Left cardiac atrium (tissue), 4 donors: ENCODE results near the gene MRPS34. TPM values are rescaled to one million over a fixed set of nuclear protein-coding genes. Genes with fewer than 3 reads are reported as not detected.

Source experiments
- ATAC-seq, 2 donors: fragments of 200-7000 bp; cut with Tn5 transposase; one replicate each; pipeline ENCODE4 v1.9.1; 2020; ENCODE audit warnings: mild to moderate bottlenecking in 2 of 2, moderate library complexity in 2 of 2
- DNase-seq: peaks from one replicate; pipeline ENCODE4 v3.0.0-alpha.2; 2020
- intact Hi-C, 2 donors: fragments of 100-400 bp; cut with DNase I; formaldehyde crosslinking; loops; one replicate each; pipeline versions ENCODE4 v1.14.1 to v1.15.1; 2022 to 2023
- total RNA-seq, 2 donors: library from RNA; stranded (reverse); fragmentation: NEBNext Ultra II Directional; extraction: Animal tissue kit (Norgen Biotek cat#: 25700); gene quantifications; one replicate each; pipeline ENCODE4 v1.2.1, GENCODE V29; 2021
- donor health status: DM: no; HTN: yes; CAD: no.
- donor health status: DM: no; HTN: yes; CAD: no; lungs with severe emphysema.
- donor health status: DM: yes; HTN: yes; CAD: no.
- donor health status: Dilated cardiomyopathy.

MRPS34 gene
- total RNA-seq, 2 donors from 2014 or later: 57.0 to 69.2 TPM

DNA sequence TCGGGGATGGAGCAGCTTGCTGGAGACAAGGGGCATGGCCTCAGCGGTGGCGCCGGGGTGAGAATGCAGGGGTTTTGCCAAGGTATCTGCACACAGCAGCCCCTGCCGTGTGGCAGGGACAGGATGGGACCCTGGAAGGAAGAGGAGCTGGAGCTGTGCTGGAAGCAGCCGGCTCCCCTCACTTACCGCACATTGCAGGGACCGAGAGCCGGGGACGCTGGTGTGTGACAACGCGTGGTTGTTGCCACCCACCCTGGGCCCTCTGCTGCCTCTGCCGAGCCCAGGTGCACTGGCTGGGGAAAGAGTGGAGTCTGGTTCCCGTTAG, 12.9 kb upstream of the MRPS34 start:
- ATAC-seq (no peak), DNase-seq (peak; percentile 7)
- intact Hi-C loops: no loop called here

DNA sequence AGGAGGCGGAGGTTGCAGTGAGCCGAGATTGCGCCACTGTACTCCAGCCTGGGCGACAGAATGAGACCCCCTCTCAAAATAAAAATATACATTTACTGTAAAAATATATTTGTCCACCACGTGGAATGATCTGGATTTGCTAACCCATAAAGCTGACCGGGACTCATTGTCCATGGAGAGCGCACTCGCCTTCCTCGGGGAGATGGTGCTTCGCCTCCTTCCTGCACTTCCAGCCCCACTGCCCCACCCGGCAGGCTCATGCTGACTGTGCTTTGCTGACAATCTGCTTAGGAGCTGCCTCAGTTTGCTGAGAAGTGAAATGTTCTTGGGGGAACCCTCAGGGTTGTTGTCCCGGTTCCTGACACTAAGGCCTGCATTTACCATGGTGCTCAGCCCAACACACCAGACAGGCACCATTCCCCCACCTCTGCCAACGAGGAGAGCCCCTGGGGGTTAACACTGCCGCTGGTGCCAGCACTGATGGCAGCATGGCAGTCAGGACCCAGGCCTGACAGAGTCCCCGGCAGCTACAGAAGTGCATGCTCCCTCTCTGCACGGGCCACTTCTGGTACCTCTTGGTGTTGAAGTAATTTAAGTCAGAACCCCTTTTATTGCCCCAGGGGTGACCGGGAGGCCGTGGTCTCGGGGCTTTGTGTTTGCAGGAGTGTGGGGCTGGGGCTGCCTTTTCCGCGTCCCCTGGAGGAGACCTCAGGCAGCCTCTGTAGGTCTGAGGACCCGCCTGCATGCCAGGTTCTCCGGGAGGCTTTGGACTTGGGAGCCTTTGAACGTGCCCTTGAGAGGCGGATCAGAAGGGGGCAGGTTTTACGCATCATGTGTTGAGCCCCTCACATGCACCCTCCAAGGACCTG, 12.3 kb upstream of the MRPS34 start:
- DNase-seq: peak; percentile 13
- ATAC-seq: no peak
- intact Hi-C loops: no loop called here

DNA sequence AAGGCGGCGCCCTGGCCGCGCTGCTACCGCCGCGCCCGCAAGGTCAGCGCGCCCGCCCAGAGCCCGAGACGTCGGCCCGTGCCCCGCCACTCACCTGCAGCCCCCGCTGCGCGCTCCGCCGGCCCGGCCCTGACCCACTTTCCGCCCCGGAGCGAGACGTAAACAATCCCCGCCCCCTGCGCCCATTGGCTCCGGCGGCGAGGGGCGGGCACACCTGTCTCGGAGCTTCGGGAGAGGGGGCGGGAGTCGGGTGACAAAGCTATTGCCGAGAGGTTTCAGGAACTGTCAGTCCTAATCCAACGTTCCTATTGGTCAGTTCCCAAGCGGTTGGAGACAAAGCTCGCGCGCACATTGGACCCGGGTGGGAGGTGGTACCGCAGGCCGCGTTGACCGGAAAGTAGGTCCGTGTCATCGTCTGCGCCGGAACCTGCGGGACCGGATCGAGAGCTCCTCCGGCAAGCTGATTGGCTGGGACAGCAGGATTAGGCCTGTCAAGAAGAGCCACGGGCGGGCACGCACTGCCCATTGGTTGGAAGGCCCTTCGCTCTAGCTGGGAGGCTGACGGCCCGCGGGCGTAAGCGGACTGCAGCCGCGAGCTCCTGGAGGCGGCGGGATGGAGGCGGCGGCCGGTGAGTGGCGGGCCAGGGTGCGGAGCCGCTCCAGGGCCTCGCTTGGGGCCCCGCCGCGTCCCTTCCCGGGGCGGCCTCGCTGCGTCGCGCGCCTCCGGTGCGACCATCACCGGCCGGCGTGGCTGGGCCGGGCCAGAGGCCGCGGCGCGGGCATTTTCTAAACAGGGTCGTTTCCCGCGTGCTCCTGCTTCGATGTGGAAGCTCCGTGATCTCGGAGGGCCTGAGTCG, 9.7 kb upstream of the MRPS34 start, which contains the start of the genes NUBP2 and SPSB3:
NUBP2 (plus strand) TSS at position 553 of the 857 bp plus-strand sequence; CDS start at position 614, 61 bp downstream.
SPSB3 (minus strand) TSS at position 164 of the 857 bp plus-strand sequence. CDS start 1,088 bp downstream, outside the sequence.
- DNase-seq (peak; percentile 100), ATAC-seq (peak; percentile 94 to 95)
- intact Hi-C loops: no loop called here

DNA sequence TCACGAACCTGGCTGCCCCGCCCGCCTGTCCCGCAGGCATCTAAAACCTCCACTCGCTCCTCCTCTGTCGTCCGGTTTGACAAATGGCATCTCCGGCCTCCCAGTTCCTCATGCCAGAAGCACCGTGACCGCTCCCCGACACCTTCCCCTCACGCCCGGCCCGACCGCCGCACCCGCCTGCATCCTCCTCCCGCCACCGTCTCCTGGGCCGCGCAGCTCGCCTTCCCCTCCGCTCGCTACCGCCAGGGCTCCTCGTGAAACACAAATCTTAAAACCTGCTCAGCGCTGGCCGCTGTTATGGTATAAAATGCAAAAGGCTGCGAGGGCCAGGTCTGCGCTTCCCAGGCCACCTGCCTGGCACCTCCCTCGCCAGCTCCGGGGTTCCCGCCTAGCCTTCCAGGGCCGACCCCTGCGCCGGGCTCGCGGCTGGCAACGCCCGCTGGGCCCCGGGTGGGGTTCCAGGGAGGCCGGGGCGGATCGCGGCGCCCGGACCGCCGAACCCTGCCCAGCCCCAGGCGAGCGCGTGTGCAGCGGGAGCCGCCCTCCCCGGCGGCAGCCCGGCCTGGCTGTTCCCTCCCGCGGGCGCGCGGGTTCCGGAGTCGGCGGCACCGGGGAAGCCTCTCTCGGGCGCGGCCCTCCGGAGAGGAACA, 8.9 kb upstream of the MRPS34 start:
- DNase-seq: peak; percentile 38
- intact Hi-C loops: no loop called here
- ATAC-seq: peak; percentile 6 to 9

DNA sequence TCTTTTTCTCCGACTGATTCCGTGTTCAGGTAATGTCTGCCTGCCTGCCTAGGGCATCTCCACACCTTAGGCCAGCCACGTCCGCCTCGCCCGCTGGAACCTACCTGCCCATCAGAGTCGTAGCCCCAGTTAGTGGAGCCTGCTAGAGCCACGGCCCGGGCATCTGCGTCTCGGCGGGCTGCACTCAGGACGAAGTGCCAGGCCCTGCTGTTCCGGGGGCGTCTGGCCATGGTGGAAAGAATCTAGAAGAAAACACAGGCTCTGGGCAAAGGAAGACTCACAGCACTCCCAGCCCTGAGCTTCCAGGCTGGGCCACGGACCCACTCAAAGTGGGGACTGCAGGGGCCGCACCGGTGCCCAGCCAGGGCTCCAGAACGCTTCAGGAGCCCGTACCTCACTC, 8.3 kb upstream of the MRPS34 start:
- intact Hi-C loops: no loop called here
- ATAC-seq (no peak), DNase-seq (peak; percentile 27)

DNA sequence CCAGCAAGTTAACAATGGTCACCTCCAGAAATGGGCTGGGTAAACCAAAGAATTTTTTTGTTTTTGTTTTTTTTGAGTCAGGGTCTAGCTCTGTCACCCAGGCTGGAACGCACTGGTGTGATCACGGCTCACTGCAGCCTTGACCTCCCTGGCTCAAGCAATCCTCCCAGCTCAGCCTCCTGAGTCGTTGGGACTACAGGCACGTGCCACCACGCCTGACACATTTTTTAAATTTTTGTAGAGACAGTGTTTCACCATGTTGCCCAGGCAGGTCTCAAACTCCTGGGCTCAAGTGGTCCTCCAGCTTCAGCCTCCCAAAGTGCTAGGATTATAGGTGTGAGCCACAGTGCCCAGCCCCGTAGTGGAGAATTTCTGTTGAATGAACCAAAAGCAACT, 7.7 kb upstream of the MRPS34 start:
- ATAC-seq (no peak), DNase-seq (peak; percentile 12)
- intact Hi-C loops: no loop called here

DNA sequence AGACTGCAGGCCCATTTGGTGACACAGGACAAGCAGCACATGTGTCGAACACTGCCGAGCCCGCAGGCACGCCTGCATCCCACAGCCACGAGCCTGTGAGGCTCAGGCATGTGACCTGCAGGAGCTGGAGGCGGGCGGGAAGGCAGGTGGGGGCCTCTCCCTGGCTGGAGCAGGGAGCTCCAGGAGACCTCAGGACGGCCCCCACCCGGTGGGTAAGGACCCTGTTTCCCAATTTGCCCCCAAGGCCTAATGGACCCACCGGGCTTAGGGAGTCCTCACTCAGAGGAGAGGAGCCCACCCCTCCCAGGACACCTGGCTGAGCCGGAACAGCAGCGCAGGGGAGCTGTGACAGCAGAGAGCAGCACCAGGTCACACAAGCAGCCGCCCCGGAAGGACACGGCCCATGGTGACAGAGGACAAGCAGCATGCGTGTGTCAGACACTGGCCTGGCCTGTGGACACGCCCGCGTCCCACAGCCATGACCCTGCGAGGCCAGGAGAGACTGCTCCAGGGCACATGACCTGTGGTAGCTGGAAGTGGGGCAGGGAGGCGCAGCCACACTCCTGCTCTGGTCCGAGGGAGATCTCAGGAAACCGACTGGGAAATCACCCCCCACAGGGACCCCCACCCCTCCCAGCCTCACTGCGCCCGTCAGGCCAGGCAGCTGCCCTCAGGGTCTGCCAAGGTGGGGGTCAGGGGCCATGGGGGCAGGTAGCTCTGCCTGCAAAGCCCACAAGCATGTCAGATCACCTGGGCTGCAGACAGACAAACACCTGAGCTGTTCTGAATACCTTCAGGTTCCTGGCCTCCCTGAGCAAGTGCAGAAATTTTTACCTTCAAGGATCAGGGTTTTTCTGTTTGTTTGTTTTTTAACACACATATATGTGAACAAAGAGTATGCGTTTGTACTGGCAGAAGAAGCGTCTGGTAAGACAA, 7.1 kb upstream of the MRPS34 start:
- DNase-seq: peak; percentile 29
- ATAC-seq: no peak
- intact Hi-C loops: no loop called here

DNA sequence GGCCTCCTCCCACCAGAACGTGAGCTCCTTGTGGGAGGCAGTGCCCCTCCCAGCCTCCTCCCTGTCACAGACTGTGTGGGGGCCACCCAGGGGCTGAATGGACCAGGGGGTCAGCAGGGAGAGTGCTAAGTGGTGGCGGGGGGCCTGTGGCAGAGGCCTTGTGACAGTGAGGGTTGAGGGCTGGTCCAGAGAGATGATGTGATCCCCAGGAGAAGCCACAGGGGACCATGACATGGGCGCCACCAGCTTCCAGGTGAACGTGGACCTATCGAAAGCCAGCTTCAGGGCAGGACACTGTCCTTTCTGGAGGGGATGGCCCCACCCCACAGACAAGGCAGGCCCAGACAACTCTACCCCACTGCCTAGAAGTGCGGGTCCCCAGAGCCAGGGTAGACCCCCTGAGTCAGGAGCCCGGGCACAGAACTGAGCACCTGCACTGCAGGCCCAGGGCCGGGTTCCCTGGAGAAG, 6.3 kb upstream of the MRPS34 start:
- no peak for ATAC-seq
- peak; percentile 19 for DNase-seq
- intact Hi-C loops: no loop called here

DNA sequence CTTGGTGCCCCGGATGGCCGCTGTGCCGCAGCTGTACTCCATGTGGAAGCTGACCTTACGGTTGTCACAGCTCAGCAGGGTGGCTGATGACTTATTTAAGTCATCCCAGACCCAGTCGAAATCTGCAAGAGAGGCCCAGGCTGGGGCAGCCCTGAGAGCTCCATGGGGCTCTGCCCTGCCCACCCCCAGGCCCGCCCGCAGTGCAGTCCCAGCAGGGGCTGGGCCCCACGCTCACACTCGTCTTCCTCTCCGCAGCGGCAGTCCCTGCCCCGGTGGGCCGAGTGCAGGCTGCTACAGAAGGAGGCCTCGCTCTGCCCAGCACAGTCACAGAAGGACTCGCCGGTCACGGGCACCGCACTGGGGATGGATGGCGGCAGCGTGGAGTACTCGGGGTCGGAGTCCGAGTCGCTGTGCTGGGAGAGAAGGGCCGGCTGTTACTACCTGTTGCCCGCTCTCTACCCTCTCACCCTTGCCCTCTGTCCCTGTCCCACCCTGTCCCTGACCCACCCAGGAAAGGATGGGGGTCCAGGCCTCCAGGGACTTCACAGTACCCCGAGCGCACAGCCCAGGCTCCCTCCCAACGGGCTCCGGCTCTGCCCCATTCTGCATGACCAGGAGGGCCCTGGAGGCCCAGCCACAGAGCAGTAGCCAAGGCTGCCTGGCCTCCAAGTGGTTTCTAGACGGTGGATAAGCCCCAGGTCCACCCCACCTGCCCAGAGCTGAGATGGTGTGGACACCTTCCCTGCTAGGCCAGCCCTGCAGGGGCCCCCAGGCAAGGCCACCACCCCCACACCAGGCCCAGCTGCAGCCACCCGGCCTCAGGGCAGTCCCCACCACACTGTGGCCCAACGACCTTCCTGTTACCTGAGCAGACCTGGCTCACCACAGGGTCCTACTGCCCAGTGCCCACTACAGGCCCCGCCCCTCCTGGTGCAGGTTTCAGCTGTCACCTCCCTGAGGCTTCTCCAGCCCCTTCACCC, 5.6 kb upstream of the MRPS34 start:
- ATAC-seq: no peak
- DNase-seq: peak; percentile 19
- intact Hi-C loops: no loop called here

DNA sequence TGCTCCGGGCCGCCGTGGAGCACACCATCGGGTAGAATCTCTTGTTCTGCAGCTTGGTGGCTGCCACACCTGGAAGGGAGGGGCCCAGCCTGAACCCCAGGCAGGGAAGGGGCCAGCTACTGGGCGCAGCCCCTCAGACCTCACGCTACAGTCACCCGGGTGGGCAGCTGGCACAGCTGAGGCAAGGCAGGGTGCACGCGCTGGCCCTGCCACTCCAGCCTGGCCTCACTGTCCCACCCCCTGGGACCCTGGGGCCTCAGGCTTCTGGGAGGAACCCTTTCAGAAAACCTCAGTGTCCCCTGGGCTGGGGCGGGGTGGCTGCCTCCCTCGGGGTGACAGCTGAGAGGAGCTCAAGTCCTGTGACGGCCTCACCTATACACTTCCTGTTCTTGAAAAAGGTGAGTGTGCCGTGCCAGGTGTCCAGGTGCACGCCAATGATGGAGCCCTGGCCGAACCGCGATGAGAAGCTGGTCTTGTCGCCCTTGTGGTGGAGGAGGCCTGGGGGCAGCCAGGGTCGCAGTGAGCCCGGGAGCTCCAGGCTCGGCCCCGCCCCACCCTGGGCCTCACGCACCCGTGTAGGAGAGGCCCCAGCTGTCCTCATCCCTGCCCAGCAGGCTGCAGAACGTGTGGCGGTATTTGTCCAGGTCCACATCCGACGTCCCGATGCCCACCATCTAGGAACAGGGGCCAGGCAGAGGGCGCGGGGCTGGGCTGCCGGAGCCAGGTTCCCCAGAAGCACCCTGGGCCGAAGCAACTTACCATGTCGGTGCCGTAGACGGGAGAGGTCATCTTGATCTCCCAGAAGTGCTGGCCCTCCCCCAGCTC, 4.7 kb upstream of the MRPS34 start:
- DNase-seq (peak; percentile 28), ATAC-seq (no peak)
- intact Hi-C loops: no loop called here

DNA sequence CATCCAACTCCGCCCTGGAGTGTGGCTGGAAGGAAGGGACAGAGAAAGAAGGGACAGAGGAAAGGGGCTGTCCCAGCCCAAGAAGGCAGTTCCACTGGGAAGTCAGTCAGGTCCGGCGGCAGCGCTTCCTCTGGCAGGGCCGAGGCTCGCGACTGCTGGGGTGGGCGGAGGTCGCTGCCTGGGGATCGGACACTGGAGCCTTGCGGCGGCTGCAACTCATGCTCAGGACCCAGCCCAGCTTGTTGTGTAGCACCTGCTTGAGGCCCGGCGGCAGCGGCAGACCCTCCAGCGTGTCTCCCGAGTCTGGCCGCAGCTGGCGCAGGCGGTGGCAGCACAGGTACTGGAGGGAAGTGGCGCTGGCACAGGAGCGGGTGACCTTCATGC, 4.0 kb upstream of the MRPS34 start:
- intact Hi-C loops: no loop called here
- ATAC-seq (no peak), DNase-seq (no peak)

DNA sequence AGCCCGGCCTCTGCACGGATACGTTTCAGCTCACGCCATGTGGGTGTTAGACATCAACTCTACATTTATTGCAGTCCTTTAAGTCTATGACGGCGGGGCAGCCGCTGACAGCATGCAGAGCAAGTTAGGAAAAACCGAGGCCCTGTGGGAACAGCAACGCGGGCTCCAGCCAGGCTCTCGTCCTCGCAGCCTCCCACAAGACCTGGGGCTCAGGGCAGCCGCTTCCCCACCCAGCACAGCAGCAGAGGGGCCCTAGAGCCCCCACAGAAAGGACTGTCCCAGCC, 3.7 kb upstream of the MRPS34 start:
- DNase-seq (no peak), ATAC-seq (no peak)
- intact Hi-C loops: no loop called here

DNA sequence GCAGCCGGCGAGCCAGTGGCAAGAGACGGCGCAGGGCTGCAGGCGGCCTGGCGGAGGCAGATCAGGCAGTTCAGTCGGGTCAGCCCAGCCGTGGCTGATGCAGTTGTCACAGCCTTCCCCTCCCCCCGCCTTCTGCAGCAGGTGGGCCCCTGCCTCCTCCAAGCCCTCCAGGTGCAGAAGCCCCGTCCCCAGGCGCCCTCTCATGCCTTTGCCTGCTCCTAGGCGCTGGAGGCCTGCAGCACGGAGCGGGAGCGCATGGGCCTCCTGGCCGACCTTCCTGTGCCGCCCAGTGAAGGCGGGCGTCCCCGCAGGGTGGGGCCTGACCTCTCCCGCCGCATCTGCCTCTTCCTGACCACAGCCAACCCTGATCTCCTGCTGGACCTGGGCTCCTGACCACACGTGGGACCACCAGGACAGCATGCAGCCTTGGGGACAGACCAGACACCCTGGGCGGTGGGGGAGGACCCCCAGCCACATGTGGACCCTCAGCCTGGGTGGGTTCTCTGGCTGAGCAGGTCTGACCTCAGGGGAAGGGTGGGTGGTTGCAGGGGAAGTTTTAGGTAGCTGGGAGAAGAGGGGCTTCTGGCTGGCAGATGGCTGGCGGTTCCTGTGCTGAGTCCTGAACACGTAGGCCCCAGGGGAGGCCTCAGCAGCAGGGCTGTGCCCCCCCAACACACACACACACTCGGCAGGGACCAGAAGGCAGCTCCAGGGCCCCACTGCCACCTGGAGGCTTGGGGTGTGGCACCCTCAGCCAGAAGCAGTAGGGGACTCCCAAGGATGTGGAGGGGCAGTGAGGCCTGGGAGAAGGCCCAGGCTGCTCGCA, 3.1 kb upstream of the MRPS34 start:
- DNase-seq (no peak), ATAC-seq (no peak)
- intact Hi-C loops: no loop called here

DNA sequence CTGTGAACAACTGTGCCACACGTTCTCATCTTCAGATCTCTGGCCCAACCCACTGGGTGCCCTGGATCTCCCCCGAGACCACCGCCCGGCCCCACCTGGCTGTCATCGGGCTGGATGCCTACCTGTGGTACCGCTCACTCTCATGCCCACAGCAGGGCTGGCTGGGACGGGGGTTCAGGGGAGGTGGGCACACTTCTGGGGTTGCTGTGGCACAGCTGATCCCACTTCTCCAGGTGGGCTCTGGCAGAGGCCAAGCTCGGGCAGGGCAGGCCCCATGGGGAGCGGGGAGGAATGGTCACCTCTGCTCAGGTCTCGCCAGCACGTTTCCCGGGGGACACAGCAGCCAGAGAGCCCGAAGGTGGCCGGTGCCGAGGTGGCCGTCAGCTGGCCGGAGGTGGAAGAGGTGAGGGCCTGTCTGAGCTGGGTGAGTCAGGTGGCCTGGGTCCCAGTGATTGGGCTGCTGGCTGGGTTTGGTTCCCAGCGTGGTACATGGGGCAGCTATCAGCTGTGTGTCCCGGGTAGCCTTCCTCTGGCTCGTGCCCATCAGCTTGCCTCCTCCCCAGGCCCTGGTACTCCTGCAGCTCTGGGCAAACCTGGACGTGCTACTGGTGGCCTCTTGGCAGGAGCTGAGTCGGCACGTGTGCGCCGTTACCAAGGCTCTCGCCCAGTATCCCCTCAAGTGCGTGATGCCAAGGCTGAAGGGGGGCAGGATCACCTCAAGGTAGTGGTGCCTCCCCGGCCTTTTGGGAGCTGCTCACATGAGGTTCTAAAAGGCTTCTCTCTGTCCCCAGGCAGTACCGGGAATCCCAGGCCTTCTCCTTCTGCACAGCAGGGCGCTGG, 2.3 kb upstream of the MRPS34 start:
- DNase-seq: no peak
- no peak for ATAC-seq
- intact Hi-C loops: no loop called here

DNA sequence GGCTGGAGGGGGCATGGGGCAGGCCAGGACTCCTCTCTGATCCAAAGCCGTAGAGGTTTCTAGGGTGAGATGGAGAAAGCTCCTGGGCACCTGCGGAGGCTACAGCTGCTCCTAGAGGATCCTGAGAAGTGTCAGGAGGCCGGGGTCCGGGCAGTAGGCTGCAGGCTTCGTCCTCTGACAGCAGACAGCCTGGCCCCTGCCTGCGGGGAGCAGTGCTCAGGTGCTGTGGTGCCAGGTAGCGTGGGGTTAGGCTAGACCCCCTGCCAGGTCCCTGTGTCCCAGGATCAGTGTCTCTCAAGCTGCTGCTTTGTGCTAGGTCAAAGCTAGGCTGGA, 1.5 kb upstream of the MRPS34 start:
- intact Hi-C loops: no loop called here
- no peak for DNase-seq

More for the DNA sequence above, 1.5 kb upstream of the MRPS34 start:
- no peak for ATAC-seq
